Nasal cavity respiratory epithelium epithelial cell of viscerocranial mucosa (primary cell): ENCODE measurements around the gene USP48. TPM values are rescaled to one million over a fixed set of nuclear protein-coding genes. Genes with fewer than 3 reads are reported as not detected.

ENCODE experiments used
- total RNA-seq: library from RNA; depleted of rRNA; stranded (reverse); fragments of >200 nt; gene quantifications from 2 replicates; pipeline ENCODE4 v1.2.3, GENCODE V29; 2014

Gene USP48
- 35.2 and 57.6 TPM in 2 replicates for total RNA-seq

GRCh38 chr1:21782868-21783678 lies at the start of gene USP48:
Gene USP48, minus strand, starts transcription at chr1:21783149. Its CDS starts 192 bp downstream, at chr1:21782957.

GRCh38 chr1:21811875-21812305 lies 28.9 kb upstream of the USP48 start, which contains the start of gene LDLRAD2:
Gene LDLRAD2, plus strand, starts transcription at chr1:21812265. Its CDS starts 187 bp downstream, at chr1:21812452.

GRCh38 chr1:21669258-21670058 lies 113.5 kb downstream of the USP48 start, which contains the start of gene RAP1GAP:
Gene RAP1GAP, minus strand, starts transcription at chr1:21669357. Its CDS starts 49,325 bp downstream, at chr1:21620032.

Other genes starting within 250 kb of the USP48 start
- gene RAP1GAP, start 113.8 kb downstream of the USP48 start, total RNA-seq = 2.6 and 4.1 TPM in 2 replicates
- not detected in 2 replicates for gene LDLRAD2, start 29.1 kb upstream of the USP48 start, total RNA-seq
- gene HSPG2, start 154.2 kb upstream of the USP48 start, total RNA-seq = 49.2 and 521 TPM in 2 replicates
- gene CELA3B, start 193.9 kb upstream of the USP48 start, total RNA-seq = not detected in 2 replicates
- not detected in 2 replicates for gene CELA3A, start 218.5 kb upstream of the USP48 start, total RNA-seq